Endothelial cell of umbilical vein (primary cell): ENCODE measurements around the gene RASAL3. TPM values are rescaled to one million over a fixed set of nuclear protein-coding genes. Genes with fewer than 3 reads are reported as not detected.
"Not testable (repeated sequence)": the region's sequence is repeated elsewhere in the genome, so short reads cannot be mapped to it uniquely, and the experiment has no call there.

Experiments
- BruUV-seq: library from RNA; stranded (reverse); fragments of 400-500 nt; replicated peaks from 2 replicates; lab custom pipeline; 2021; lab: Mats Ljungman, UMichigan
- CTCF ChIA-PET: fragments of 300-600, 350-600 bp; sonication (Branson Sonifier 250); formaldehyde crosslinking; loops from one replicate; lab custom pipeline; 2021; ENCODE audit warnings: antibody characterized with exemption, inconsistent platforms; lab: Charles Lee
- POLR2A ChIA-PET: fragments of 300-600, 350-600 bp; sonication (Branson Sonifier 250); formaldehyde crosslinking; loops from one replicate; lab custom pipeline; 2021; ENCODE audit warnings: antibody characterized with exemption, inconsistent platforms; lab: Charles Lee
- DNase-seq: peaks from one replicate; pipeline ENCODE4 v3.0.0-alpha.2; 2011; ENCODE audit warnings: low read depth, low spot score
- FAIRE-seq: peaks from 2 replicates; lab custom pipeline; 2011; peaks lifted over from hg19 to GRCh38; lab: Jason Lieb, UNC
- H2AFZ ChIP-seq: 2 replicates; pipeline ENCODE4 v1.6.0; 2012; ENCODE audit warnings: low read depth, low read length, control low read depth, inconsistent platforms
- H3K27ac ChIP-seq: 2 replicates; pipeline ENCODE4 v1.5.1; 2011; ENCODE audit warnings: low read depth, mild to moderate bottlenecking, control low read depth, low read length, moderate library complexity; ENCODE audit not compliant: insufficient read depth
- H3K27me3 ChIP-seq, 2 experiments: 2 replicates each; pipeline versions ENCODE4 v1.6.0 to v1.6.1; 2011; ENCODE audit warnings: low read length in 2 of 2, mixed read lengths in 1 of 2; ENCODE audit not compliant: control insufficient read depth in 2 of 2, insufficient read depth in 2 of 2
- H3K36me3 ChIP-seq, 2 experiments: 2 replicates in 1 of 2; 3 replicates in 1 of 2; pipeline ENCODE4 v1.5.1; 2011; ENCODE audit warnings: low read length in 2 of 2, mild to moderate bottlenecking in 1 of 2, moderate library complexity in 1 of 2; ENCODE audit not compliant: control insufficient read depth in 2 of 2, insufficient read depth in 2 of 2; ENCODE audit errors: extremely low read depth in 1 of 2
- H3K4me1 ChIP-seq: 3 replicates; pipeline ENCODE4 v1.5.1; 2011; ENCODE audit warnings: mild to moderate bottlenecking, low read length; ENCODE audit not compliant: control insufficient read depth, insufficient read depth; ENCODE audit errors: extremely low read depth
- H3K4me2 ChIP-seq: 2 replicates; pipeline ENCODE4 v1.6.1; 2011; ENCODE audit warnings: low read length, control low read depth, mixed read lengths; ENCODE audit not compliant: insufficient read depth
- H3K4me3 ChIP-seq, 3 experiments: fragments of 200-600 bp in 1 of 3; sonication (generic), shearing (Covaris generic) in 1 of 3; replicated peaks in 1 of 3; 2 replicates each; pipeline ENCODE4 v1.5.1; 2011 to 2016; ENCODE audit warnings: control low read depth in 3 of 3, low read length in 3 of 3, mild to moderate bottlenecking in 2 of 3, inconsistent platforms in 1 of 3, low read depth in 1 of 3, moderate library complexity in 1 of 3; ENCODE audit not compliant: insufficient read depth in 1 of 3
- H3K79me2 ChIP-seq: 2 replicates; pipeline ENCODE4 v1.6.0; 2012; ENCODE audit warnings: low read length, inconsistent platforms; ENCODE audit not compliant: control insufficient read depth, insufficient read depth
- H3K9ac ChIP-seq: replicated peaks from 2 replicates; pipeline ENCODE3; 2011; ENCODE audit warnings: low read length, control low read depth; ENCODE audit not compliant: insufficient read depth; ENCODE audit errors: extremely low read depth
- H3K9me1 ChIP-seq: replicated peaks from 3 replicates; pipeline ENCODE4 v1.6.0; 2011; ENCODE audit warnings: mild to moderate bottlenecking, low read length; ENCODE audit not compliant: control insufficient read depth, insufficient read depth; ENCODE audit errors: extremely low read depth
- H3K9me3 ChIP-seq: replicated peaks from 2 replicates; pipeline ENCODE4 v1.5.1; 2012; ENCODE audit warnings: low read length, inconsistent platforms; ENCODE audit not compliant: control insufficient read depth, insufficient read depth
- H4K20me1 ChIP-seq: replicated peaks from 2 replicates; pipeline ENCODE3; 2011; ENCODE audit warnings: mild to moderate bottlenecking, low read length; ENCODE audit not compliant: control insufficient read depth, insufficient read depth; ENCODE audit errors: extremely low read depth
- CTCF ChIP-seq, 2 donors: IDR thresholded peaks; 1 replicate in 1 of 2; 2 replicates in 1 of 2; pipeline ENCODE4 v1.5.1; 2011; ENCODE audit warnings: low read length in 2 of 2, mild to moderate bottlenecking in 2 of 2, moderate library complexity in 2 of 2, control low read depth in 1 of 2, inconsistent platforms in 1 of 2, low read depth in 1 of 2; ENCODE audit not compliant: insufficient read depth in 1 of 2; ENCODE audit errors: extremely low read depth in 1 of 2
- EZH2 ChIP-seq: IDR thresholded peaks from 2 replicates; pipeline ENCODE4 v1.6.1; 2012; ENCODE audit warnings: borderline replicate concordance, low read depth, mild to moderate bottlenecking, moderate library complexity, low read length, inconsistent platforms; ENCODE audit not compliant: severe bottlenecking
- FOS ChIP-seq: IDR thresholded peaks from 2 replicates; pipeline ENCODE4 v1.6.1; 2011; ENCODE audit warnings: mild to moderate bottlenecking, low read length, moderate library complexity, borderline replicate concordance; ENCODE audit not compliant: insufficient read depth
- GATA2 ChIP-seq: IDR thresholded peaks from 2 replicates; pipeline ENCODE4 v1.7.0; 2011; ENCODE audit warnings: low read depth, mild to moderate bottlenecking, moderate library complexity, mixed read lengths, low read length; ENCODE audit not compliant: insufficient read length, insufficient read depth
- JUN ChIP-seq: IDR thresholded peaks from 2 replicates; pipeline ENCODE4 v1.6.1; 2011; ENCODE audit warnings: borderline replicate concordance, low read depth; ENCODE audit not compliant: insufficient read length, insufficient read depth
- MYC ChIP-seq: IDR thresholded peaks from one replicate; pipeline ENCODE4 v1.6.1; 2011; ENCODE audit warnings: mild to moderate bottlenecking, low read depth, low read length
- POLR2A ChIP-seq: IDR thresholded peaks from 2 replicates; pipeline ENCODE4 v1.6.1; 2012; ENCODE audit warnings: low read depth, mild to moderate bottlenecking, control low read depth, low read length
- POLR2AphosphoS5 ChIP-seq: IDR thresholded peaks from 2 replicates; pipeline ENCODE4 v1.6.1; 2012; ENCODE audit warnings: low read depth, mild to moderate bottlenecking, control low read depth, low read length, moderate library complexity; ENCODE audit not compliant: insufficient read depth
- dilution Hi-C: fragments of 300-500 bp; cut with MboI; formaldehyde crosslinking; loops from one replicate; pipeline ENCODE4 v1.15.0; 2019; ENCODE audit warnings: low sequenced_read_pairs; ENCODE audit not compliant: extremely low pct_ligation_motif_present
- intact Hi-C: fragments of 100-400 bp; cut with micrococcal nuclease; formaldehyde crosslinking; loops from one replicate; pipeline ENCODE4 v1.10.0; 2022
- polyA plus RNA-seq, 4 experiments: library from polyadenylated mRNA; depleted of rRNA in 3 of 4; stranded (reverse) in 3 of 4; unstranded in 1 of 4; fragments of >200 nt; gene quantifications; 2 replicates each; pipeline versions ENCODE4 v1.2.1 to v1.2.3, GENCODE V29; 2011 to 2012; ENCODE audit warnings: missing spikeins in 1 of 4
- total RNA-seq: library from RNA; stranded (reverse); gene quantifications from 2 replicates; pipeline ENCODE4 v1.2.3, GENCODE V29; 2021
- TF ChIP-seq, protein P1 (sequence below): IDR thresholded peaks from 2 replicates; pipeline ENCODE4 v1.6.1; 2011; ENCODE audit not compliant: insufficient read depth, insufficient read length

Gene RASAL3
- total and polyA plus RNA-seq, 2 donors (not counting 3 experiments of a cell fraction or from before 2014, with no cell fraction given): 4.1 to 5.7 TPM

- H3K79me2 ChIP-seq: no peaks in the 10 kb centered on the region
- no peak overlapping the region for H3K4me2 ChIP-seq
- BruUV-seq: no TSS peak
- no peaks in the 10 kb centered on the region for H3K36me3 ChIP-seq
- H3K27ac ChIP-seq: no peak overlapping the region
- dilution Hi-C loops: no loop called here
- FAIRE-seq (no peak), DNase-seq (no peak)
- no peaks in the 10 kb centered on the region for H4K20me1 ChIP-seq
- TF ChIP-seq POLR2AphosphoS5 (no peak), EZH2 (no peak), FOS (no peak), CTCF (IDR thresholded peaks at IDR 0.05; ENCODE audit: extremely low read depth in 1 of 2, insufficient read depth in 1 of 2, low read depth in 1 of 2, low read length in 2 of 2) (no peak), MYC (no peak), GATA2 (no peak), POLR2A (no peak), JUN (no peak)
- TF ChIP-seq, protein P1, sequence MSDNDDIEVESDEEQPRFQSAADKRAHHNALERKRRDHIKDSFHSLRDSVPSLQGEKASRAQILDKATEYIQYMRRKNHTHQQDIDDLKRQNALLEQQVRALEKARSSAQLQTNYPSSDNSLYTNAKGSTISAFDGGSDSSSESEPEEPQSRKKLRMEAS: no peak
- no peak overlapping the region for H3K4me3 ChIP-seq
- H3K9ac ChIP-seq: no peak overlapping the region
- POLR2A ChIA-PET: interaction anchor here (0.6 kb wide), 1 partner anchor 16 kb away, joined by 5 read pairs; no protein-coding TSS in a partner anchor
- H3K4me1 ChIP-seq: no peaks in the 10 kb centered on the region
- intact Hi-C loops: no loop called here
- no peaks in the 10 kb centered on the region for H3K9me3 ChIP-seq
- H3K27me3 ChIP-seq: peaks cover 0 to 4% of the 10 kb centered on the region in 2 experiments
- no peaks in the 10 kb centered on the region for H3K9me1 ChIP-seq
- H2AFZ ChIP-seq: no peak overlapping the region
- CTCF ChIA-PET: interaction anchor here (1.3 kb wide), 1 partner anchor 8 kb away, joined by 3 read pairs; no protein-coding TSS in a partner anchor
These were observed 10.8 kb upstream of the RASAL3 start for GRCh38 chr19:15475169-15475568.

DNA sequence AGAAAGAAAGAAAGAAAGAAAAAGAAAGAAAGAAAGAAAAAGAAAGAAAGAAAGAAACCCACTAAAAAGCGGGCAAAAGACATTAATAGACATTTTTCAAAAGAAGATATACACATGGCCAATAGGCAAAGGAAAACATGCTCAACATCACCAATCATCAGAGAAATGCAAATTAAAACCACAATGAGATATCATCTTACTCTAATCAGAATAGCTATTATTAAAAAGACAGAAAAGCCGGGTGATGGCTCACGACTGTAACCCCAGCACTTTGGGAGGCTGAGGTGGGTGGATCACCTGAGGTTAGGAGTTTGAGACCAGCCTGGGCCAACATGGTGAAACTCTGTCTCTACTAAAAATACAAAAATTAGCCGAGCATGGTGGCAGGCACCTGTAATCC, 9.5 kb upstream of the RASAL3 start:
- H3K9me1 ChIP-seq, BruUV-seq, H3K79me2 ChIP-seq, H3K4me3 ChIP-seq, H4K20me1 ChIP-seq, CTCF ChIA-PET, H3K4me1 ChIP-seq, DNase-seq, H3K27ac ChIP-seq, H3K4me2 ChIP-seq, dilution Hi-C loops, H3K36me3 ChIP-seq, H2AFZ ChIP-seq, H3K9ac ChIP-seq, H3K9me3 ChIP-seq, FAIRE-seq, intact Hi-C loops, H3K27me3 ChIP-seq: not testable (repeated sequence)
- POLR2A ChIA-PET: interaction anchor here (0.7 kb wide), 1 partner anchor 80 kb away, joined by 14 read pairs; no protein-coding TSS in a partner anchor
